ENCODE results near the gene CDH1.
A peak's percentile ranks its signal among the peaks of the same experiment; 100 is the strongest.
"Not testable (repeated sequence)": the region's sequence is repeated elsewhere in the genome, so short reads cannot be mapped to it uniquely, and the experiment has no call there.

CDH1 gene

GRCh38 chr16:68762996-68763756 lies 26.1 kb downstream of the CDH1 start:
- no peak for DNase-seq

GRCh38 chr16:68764862-68765261 lies 27.8 kb downstream of the CDH1 start:
- no peak for DNase-seq

GRCh38 chr16:68767581-68767980 lies 30.5 kb downstream of the CDH1 start:
- DNase-seq = no peak

DNA sequence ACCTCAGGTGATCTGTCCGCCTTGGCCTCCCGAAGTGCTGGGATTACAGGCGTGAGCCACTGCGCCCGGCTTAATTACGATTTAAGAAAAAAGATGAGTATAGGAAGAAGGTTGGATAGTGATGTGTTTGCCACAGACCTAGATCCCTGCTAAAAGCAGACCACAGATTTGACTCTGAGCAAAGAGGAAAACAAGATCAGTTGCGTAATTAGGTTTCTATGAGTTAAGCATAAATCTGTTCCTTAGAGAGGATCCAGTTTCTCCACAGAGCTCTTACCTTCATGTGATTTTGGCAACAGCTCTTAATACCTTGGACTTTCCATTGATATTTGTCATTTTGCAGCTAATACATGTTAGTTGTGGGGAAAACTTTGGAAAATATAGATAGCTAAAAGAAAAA lies 31.1 kb downstream of the CDH1 start:
- DNase-seq = no peak

DNA sequence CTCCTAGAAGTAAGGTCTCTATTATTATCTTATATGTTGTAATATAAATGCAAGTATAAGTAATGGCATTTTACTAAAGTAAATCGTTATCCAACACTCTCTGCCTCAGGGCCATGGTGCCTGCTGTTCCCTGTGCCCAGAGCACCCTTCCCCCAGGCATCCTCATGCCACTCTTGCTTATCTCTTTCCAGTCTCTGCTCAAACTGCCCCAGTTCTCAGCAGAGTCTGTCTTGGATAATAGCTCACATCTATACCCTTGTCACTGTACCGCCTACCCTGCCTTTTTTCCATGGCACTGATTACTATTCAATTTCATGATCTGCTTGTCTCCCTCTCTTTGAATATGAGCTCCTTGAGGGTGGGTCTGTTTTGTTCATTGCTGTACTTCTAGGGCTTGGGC lies 31.7 kb downstream of the CDH1 start:
- no peak for DNase-seq

DNA sequence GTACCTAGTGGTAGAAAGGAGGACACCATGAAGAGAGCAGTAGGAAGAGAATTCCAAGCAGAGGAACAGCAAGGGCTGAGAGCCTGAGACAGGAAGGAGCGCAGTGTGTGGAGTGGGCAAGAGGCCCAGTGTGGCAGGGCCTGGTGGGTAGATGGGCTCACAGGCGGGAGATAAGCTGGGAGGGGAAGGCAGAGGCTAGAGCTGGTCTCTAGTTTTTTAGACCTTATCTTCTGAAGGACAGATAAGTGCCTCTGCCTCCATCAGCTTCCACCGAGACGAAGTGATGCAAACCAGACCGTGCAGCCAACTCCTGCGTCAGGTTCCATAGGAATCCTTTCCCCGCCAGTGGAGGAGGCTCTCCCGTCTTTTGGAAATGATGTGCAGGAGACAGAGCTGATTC lies 33.6 kb downstream of the CDH1 start:
- DNase-seq = no peak

- no peak for DNase-seq
Measured at GRCh38 chr16:68772030-68772681, 35.1 kb downstream of the CDH1 start.

DNA sequence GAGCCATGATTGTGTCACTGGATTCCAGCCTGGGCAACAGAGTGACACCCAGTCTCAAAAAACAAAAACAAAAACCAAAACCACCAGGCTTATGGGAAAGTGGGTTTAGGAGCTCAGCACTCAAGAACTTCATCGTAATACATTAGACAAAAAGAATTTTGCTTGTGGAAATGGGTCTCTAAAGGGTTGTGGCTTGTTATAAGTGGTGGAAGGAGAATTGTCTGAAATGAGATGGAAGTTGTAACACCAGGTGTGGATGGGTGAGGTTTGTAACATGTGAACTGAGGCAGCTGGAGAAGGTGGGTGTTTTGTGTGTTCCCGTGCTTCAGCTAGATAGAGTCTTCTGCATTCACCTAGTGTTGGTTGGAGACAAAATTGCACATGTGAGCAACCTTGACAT lies 35.8 kb downstream of the CDH1 start:
- no peak for DNase-seq

DNA sequence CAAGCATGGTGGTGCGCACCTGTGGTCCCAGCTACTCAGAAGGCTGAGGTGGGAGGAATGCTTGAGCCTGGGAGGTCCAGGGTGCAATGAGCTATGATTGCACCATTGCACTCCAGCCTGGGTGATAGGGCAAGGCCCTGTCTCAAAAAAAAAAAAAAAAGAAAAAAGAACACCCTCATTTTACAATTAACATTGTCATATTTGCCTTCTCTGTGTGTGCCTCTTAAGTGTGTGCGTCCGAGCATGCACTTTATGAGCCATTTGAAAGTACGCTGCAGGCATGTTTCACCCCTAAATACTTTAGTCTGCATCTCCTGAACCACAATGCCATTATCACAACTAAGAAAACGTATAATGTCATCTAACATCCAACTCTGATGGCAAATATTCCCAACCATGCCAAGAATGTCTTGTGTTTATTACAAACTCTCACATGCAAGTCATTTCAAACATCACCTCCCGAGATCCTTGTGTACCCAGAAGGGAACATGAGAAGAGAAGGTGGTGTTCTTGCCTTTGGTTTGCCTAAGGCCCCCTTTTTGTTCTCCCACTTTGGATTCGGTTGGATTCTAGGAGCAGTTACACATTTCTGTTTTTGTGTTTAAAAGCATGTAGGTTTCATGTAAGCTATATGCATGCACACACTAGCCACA lies 38.0 kb downstream of the CDH1 start:
- no peak for DNase-seq

DNA sequence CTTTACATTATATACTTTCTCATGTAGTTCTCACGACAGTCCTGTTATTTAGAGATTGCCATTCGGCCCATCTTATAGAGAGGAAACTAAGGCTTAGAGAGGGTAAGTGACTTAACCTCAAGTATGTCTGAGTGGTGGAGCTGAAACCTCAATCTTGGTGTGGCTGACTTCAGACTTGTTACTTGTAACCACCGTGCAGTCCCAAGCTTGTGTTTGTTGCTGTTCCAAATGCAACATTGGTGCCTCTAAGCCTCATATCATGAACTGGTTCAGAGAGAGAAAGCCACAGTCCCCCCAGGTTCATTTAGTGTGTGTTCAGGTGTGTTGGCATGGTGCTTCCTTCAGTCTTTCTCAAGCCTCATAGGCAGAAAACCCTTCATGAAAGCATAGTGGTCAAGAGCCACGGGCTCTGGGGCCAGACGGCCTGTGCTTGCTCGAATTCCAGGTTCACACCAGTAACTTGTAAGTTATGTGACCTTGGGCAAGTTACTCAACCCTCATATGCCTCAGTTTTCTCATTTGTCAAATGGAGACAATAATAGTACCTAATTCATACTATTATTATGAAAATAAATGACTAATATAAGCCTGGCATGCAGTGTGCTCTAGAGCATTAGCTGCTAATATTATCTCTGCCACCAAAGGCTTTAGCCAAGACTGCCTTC lies 39.9 kb downstream of the CDH1 start:
- DNase-seq = no peak

GRCh38 chr16:68778551-68779231 lies 41.6 kb downstream of the CDH1 start:
- DNase-seq = peak; percentile 85 to 88

GRCh38 chr16:68779891-68780290 lies 42.8 kb downstream of the CDH1 start:
- DNase-seq = no peak

GRCh38 chr16:68781784-68782183 lies 44.7 kb downstream of the CDH1 start:
- DNase-seq = no peak

- DNase-seq = no peak
Measured at GRCh38 chr16:68782198-68783174, 45.4 kb downstream of the CDH1 start.

- DNase-seq = no peak
Measured at GRCh38 chr16:68784226-68784625, 47.1 kb downstream of the CDH1 start.

DNA sequence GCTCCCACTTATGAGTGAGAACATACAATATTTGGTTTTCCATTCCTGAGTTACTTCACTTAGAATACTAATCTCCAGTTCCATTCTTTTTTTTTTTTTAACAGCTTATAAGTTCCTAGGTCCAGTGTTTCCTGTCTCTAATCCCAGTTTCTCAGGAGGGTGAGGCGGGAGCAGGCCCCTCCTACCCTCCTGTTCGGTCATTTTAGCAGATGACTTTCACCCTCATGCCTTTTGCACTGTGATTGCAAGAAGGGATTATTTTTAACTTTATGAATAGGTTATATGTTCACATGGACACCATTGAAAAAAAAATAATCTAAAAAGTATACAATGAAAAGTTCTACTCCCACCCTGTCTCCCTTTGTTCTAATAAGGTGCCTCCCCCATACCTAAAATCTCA lies 47.6 kb downstream of the CDH1 start:
- DNase-seq = no peak

DNA sequence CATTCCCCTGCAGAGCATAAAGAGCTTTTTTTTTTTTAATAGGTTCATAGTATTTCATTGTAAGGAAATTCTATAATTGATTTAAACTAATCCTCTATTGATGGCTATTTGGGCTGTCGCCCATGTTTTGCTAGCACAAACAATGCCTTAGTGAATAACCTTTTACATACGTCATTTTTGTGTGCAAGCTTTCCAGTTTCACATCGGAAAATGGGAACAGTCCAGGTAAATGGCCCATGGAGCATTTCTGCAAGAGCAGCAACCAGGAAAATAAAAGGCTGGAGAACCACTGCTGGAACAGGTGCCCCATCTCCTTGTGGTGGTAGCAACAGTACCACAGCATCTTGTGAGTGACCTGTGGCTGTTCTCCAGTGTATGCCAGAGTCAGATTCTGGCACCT lies 48.6 kb downstream of the CDH1 start:
- no peak for DNase-seq

DNA sequence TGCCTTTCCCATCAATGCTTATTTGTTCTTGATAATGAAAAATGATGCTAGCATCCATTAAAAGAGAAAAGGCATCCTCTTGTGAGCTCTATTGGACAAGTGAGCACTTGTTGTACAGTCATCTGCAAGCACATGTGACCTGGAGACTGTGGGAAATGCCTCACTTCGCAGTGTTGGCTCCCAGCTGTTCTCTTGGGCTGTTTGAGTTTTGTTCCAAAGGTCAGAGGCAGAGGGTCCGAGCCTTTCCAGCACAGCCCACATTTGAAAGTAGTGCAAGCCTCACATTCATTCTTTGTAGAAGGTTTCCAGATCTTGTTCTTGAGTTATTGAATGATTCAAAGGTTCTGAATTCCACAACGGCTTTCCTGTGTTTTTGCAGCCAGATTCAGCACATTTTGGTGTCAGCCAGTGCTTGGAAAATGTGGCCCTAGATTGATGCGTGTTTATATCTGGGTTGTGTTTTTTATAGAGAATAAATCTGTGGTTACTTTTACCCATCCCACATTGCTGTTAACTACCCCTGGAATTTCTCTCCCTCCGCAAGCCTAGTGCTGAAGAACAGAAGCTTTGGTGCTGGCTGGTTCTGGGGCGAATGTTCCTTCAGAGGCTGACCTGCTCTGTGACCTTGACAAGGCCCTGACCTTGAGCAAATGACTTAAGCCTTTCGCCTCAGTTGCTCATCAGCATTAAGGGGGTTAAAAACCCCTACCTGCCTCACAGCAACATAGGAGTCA lies 49.8 kb downstream of the CDH1 start:
- DNase-seq = peak; percentile 76 to 79

DNA sequence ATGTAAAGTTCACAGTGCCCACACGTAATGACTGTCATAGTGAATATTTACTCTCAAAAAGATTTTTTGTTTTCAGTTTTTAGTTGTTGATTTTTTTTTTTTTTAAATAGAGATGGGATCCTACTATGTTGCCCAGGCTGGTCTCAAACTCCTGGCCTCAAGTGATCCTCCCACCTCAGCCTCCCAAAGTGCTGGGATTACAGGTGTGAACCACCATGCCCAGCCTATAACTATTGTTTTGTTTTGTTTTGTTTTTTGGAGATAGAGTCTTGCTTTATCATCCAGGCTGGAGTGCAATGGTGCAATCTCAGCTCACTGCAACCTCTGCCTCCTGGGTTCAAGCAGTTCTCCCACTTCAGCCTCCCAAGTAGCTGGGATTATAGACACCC lies 50.3 kb downstream of the CDH1 start:
- DNase-seq = not testable (repeated sequence)

GRCh38 chr16:68790130-68790761 lies 53.2 kb downstream of the CDH1 start:
- DNase-seq = peak in 1 of 2 experiments; percentile 59

DNA sequence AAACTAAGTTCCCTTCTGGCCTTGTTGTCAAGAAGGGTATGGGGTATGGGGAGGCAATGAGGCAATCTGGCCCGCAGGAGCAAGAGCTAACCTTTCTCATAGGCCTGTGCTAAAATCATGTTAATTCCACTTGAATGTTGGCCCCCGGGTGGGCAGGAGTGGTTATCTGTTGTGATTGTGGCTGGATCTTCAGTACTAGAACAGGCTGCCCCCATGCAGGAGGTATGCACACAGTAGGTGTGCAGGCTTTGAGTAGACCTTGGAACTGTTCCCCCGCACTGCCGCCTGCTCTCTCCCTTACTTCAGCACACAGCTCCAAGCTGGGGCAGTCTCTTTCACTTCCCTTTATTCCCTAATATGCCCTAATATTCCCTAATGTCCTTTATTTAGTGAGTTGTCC lies 53.9 kb downstream of the CDH1 start:
- DNase-seq = no peak
